ENCODE measurements around the gene ASIC2. TPM values are rescaled to one million over a fixed set of nuclear protein-coding genes. Genes with fewer than 3 reads are reported as not detected.

The ASIC2 gene
- total RNA-seq, 1 experiment from 2014 or later, result 0.74 TPM

GRCh38 chr17:33084755-33085154 is 208.3 kb downstream of the ASIC2 start:
- no peak overlapping the region for H2AK5ac ChIP-seq (ENCODE audit: insufficient read length, low read length)
- H3K14ac ChIP-seq (ENCODE audit: insufficient read depth, low read length), result no peak overlapping the region
- Mint-ChIP-seq H3K4me3 (no peak overlapping the region), H3K4me1 (no peaks in the 10 kb centered on the region), H3K9me3 (no peaks in the 10 kb centered on the region), H3K36me3 (ENCODE audit: insufficient read depth in 1 of 3, low read depth in 3 of 3) (no peaks in the 10 kb centered on the region), H3K27ac (no peak overlapping the region), H3K27me3 (ENCODE audit: low read depth) (peaks cover 58% of the 10 kb centered on the region)
- H3K4me2 ChIP-seq (ENCODE audit: insufficient read depth, insufficient read length, low read length), result no peak overlapping the region
- H2BK15ac ChIP-seq (ENCODE audit: low read depth, low read length), result no peak overlapping the region
- H2BK120ac ChIP-seq (ENCODE audit: low read depth, low read length, poor library complexity, severe bottlenecking), result no peak overlapping the region
- WGBS (ENCODE audit: extremely low coverage, insufficient read length, low lambda C conversion rate), result no CpG with 5 or more reads among the region's 2 CpGs
- no peak overlapping the region for H3K18ac ChIP-seq (ENCODE audit: insufficient read length, low read depth, low read length)
- no peak overlapping the region for H4K5ac ChIP-seq (ENCODE audit: insufficient read length, low read depth, low read length)
- no peak overlapping the region for H3K56ac ChIP-seq (ENCODE audit: insufficient read length, low read depth, low read length)
- no peaks in the 10 kb centered on the region for H3K4me1 ChIP-seq (ENCODE audit: insufficient read depth, low read length)
- DNase-seq, result no peak
- no peak overlapping the region for H2BK5ac ChIP-seq (ENCODE audit: insufficient read length, low read length)
- no peak overlapping the region for H4K8ac ChIP-seq (replicated peaks; ENCODE audit: insufficient read length, low read depth, low read length)
- no peak overlapping the region for H3K27ac ChIP-seq (ENCODE audit: insufficient read length, low read depth, low read length)
- H3K27me3 ChIP-seq (ENCODE audit: insufficient read depth, low read length), result no peaks in the 10 kb centered on the region
- no peaks in the 10 kb centered on the region for H3K79me2 ChIP-seq (ENCODE audit: insufficient read depth, low read length)
- H3K79me1 ChIP-seq (ENCODE audit: insufficient read depth, low read depth, low read length, poor library complexity, severe bottlenecking), result no peaks in the 10 kb centered on the region
- no peak overlapping the region for H2AFZ ChIP-seq (ENCODE audit: low read length)
- no peak overlapping the region for H2BK20ac ChIP-seq (ENCODE audit: low read depth, low read length, poor library complexity, severe bottlenecking)
- H4K20me1 ChIP-seq (ENCODE audit: control insufficient read depth, insufficient read depth, insufficient read length), result no peaks in the 10 kb centered on the region
- H3K23me2 ChIP-seq (ENCODE audit: insufficient read length, low read depth, low read length, poor library complexity, severe bottlenecking), result no peaks in the 10 kb centered on the region
- no peak overlapping the region for H3K23ac ChIP-seq (ENCODE audit: insufficient read length, low read depth, low read length)
- H2BK12ac ChIP-seq (ENCODE audit: insufficient read length, low read depth, low read length), result no peak overlapping the region
- no peaks in the 10 kb centered on the region for H3K9me3 ChIP-seq (ENCODE audit: control insufficient read depth, low read depth, low read length)
- H3T11ph ChIP-seq (ENCODE audit: low read length), result no peak overlapping the region
- no peak overlapping the region for H3K4ac ChIP-seq (ENCODE audit: low read depth, low read length)
- H4K91ac ChIP-seq (ENCODE audit: insufficient read length, low read depth, low read length), result no peak overlapping the region
- TF ChIP-seq CTCF (conservative IDR thresholded peaks at IDR 0.05), result no peak
- H3K9ac ChIP-seq (ENCODE audit: extremely low read depth, insufficient read length, low read length), result no peak overlapping the region

Data from H9 (cell line).